K562 (cell line): ENCODE data around the gene SDK1.

Source experiments
- ATF2 ChIP-seq: sonication (generic); formaldehyde crosslinking; IDR thresholded peaks from 2 replicates; pipeline ENCODE4 v1.8.1; 2022; ENCODE audit warnings: missing genetic modification reagents
- EZH2 ChIP-seq: IDR thresholded peaks from 2 replicates; pipeline ENCODE4 v1.6.1; 2012; ENCODE audit warnings: low read depth, mild to moderate bottlenecking, inconsistent platforms, low read length, borderline replicate concordance
- GABPA ChIP-seq: fragments of 200-800 bp; sonication (Bioruptor generic); conservative IDR thresholded peaks from 2 replicates; pipeline ENCODE4 v1.6.1; 2016; ENCODE audit warnings: low read depth, missing genetic modification characterization, missing compliant biosample characterization
- GTF2F1 ChIP-seq: IDR thresholded peaks from 2 replicates; pipeline ENCODE4 v1.6.1; 2011; ENCODE audit warnings: low read depth, low read length, improper control_type of control experiment
- MAZ ChIP-seq, 2 experiments: fragments of 450-650 bp in 1 of 2; sonication (generic) in 1 of 2; formaldehyde crosslinking; IDR thresholded peaks in 1 of 2; conservative IDR thresholded peaks in 1 of 2; 2 replicates each; pipeline versions ENCODE4 v1.4.0 to v1.5.0; 2020; ENCODE audit warnings: mild to moderate bottlenecking in 1 of 2, missing genetic modification reagents in 1 of 2
- MLX ChIP-seq, 2 experiments: fragments of 450-650 bp in 1 of 2; sonication (generic) in 1 of 2; formaldehyde crosslinking; conservative IDR thresholded peaks; 2 replicates each; pipeline versions ENCODE4 v1.4.0 to v1.8.1; 2020 to 2022; ENCODE audit warnings: mild to moderate bottlenecking in 1 of 2, missing genetic modification reagents in 1 of 2
- NR2C2 ChIP-seq, 2 experiments: fragments of 200-800 bp in 1 of 2; sonication (Bioruptor generic) in 1 of 2; sonication (generic) in 1 of 2; formaldehyde crosslinking in 1 of 2; IDR thresholded peaks; 2 replicates each; pipeline versions ENCODE4 v1.6.1 to v1.8.0; 2016 to 2022; ENCODE audit warnings: mild to moderate bottlenecking in 1 of 2, missing compliant biosample characterization in 1 of 2, missing genetic modification characterization in 1 of 2, missing genetic modification reagents in 1 of 2
- SOX6 ChIP-seq: fragments of 450-650 bp; IDR thresholded peaks from 2 replicates; pipeline ENCODE4 v1.6.1; 2014; ENCODE audit warnings: mild to moderate bottlenecking
- TBL1XR1 ChIP-seq, 2 experiments: IDR thresholded peaks; 2 replicates each; pipeline ENCODE4 v1.6.1; 2012; ENCODE audit warnings: improper control_type of control experiment in 2 of 2, low read length in 2 of 2, mild to moderate bottlenecking in 1 of 2
- TEAD1 ChIP-seq, 2 experiments: fragments of 450-650 bp in 1 of 2; sonication (generic) in 1 of 2; formaldehyde crosslinking; IDR thresholded peaks; 2 replicates each; pipeline versions ENCODE4 v1.4.0 to v1.8.0; 2020 to 2022; ENCODE audit warnings: mild to moderate bottlenecking in 2 of 2, missing genetic modification reagents in 1 of 2
- TRIM24 ChIP-seq, 2 experiments: fragments of 450-650 bp; IDR thresholded peaks; 2 replicates each; pipeline ENCODE4 v1.6.1; 2016
- ZFX ChIP-seq: sonication (generic); formaldehyde crosslinking; IDR thresholded peaks from 2 replicates; pipeline ENCODE4 v1.8.0; 2022; ENCODE audit warnings: mild to moderate bottlenecking, missing genetic modification reagents, moderate library complexity
- ZNF274 ChIP-seq: IDR thresholded peaks from 2 replicates; pipeline ENCODE4 v1.6.1; 2011; ENCODE audit warnings: low read depth, mild to moderate bottlenecking, low read length, moderate library complexity, borderline replicate concordance
- TF ChIP-seq, protein P1 (sequence below): fragments of 250-450 bp; sonication (Bioruptor Pico); IDR thresholded peaks from 2 replicates; pipeline ENCODE4 v1.4.0; 2020; ENCODE audit warnings: mild to moderate bottlenecking

GRCh38 chr7:4098169-4098568 is 797.1 kb downstream of the SDK1 start:
- TF ChIP-seq SOX6, result no peak
- TF ChIP-seq TRIM24 (IDR thresholded peaks at IDR 0.05), result no peak
- TF ChIP-seq EZH2, result no peak
- TF ChIP-seq GTF2F1, result no peak
- no peak for TF ChIP-seq ATF2 (CRISPR knock-in tag)
- no peak for TF ChIP-seq NR2C2 (CRISPR knock-in tag; IDR thresholded peaks at IDR 0.05)
- no peak for TF ChIP-seq NR2C2 (tag; IDR thresholded peaks at IDR 0.05)
- no peak for TF ChIP-seq MAZ (CRISPR knock-in tag; conservative IDR thresholded peaks at IDR 0.05 in 1 of 2, IDR thresholded peaks at IDR 0.05 in 1 of 2)
- no peak for TF ChIP-seq TEAD1 (CRISPR knock-in tag; IDR thresholded peaks at IDR 0.05)
- no peak for TF ChIP-seq ZNF274
- no peak for TF ChIP-seq MLX (CRISPR knock-in tag; conservative IDR thresholded peaks at IDR 0.05)
- no peak for TF ChIP-seq TBL1XR1 (IDR thresholded peaks at IDR 0.05; ENCODE audit: low read length in 2 of 2)
- TF ChIP-seq, protein P1, sequence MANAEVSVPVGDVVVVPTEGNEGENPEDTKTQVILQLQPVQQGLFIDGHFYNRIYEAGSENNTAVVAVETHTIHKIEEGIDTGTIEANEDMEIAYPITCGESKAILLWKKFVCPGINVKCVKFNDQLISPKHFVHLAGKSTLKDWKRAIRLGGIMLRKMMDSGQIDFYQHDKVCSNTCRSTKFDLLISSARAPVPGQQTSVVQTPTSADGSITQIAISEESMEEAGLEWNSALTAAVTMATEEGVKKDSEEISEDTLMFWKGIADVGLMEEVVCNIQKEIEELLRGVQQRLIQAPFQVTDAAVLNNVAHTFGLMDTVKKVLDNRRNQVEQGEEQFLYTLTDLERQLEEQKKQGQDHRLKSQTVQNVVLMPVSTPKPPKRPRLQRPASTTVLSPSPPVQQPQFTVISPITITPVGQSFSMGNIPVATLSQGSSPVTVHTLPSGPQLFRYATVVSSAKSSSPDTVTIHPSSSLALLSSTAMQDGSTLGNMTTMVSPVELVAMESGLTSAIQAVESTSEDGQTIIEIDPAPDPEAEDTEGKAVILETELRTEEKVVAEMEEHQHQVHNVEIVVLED (CRISPR knock-in tag), result no peak
- no peak for TF ChIP-seq ZFX
- no peak for TF ChIP-seq GABPA (tag)
